Measurements from ENCODE around the gene NDUFA9.

The NDUFA9 gene

DNA sequence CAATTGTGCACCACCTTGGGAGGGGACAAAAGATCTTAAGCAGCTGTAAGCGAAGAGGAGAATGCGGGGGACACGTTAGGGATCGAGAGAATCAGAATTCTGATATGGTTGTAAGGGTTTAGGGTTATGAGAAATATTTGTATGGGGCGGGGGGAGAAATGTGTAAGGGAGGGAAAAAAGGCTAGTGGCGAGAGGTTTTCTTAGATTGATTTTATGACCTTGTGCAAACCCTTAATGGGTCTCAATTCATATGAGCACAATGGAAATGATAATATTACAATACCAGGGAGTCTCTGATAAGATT, 396 bp downstream of the NDUFA9 start:
- no peak for TF ChIP-seq GATA2 (IDR thresholded peaks at IDR 0.05; ENCODE audit: low read depth, low read length)
- no peak for TF ChIP-seq GATA3 (IDR thresholded peaks at IDR 0.05; ENCODE audit: low read depth, low read length)

DNA sequence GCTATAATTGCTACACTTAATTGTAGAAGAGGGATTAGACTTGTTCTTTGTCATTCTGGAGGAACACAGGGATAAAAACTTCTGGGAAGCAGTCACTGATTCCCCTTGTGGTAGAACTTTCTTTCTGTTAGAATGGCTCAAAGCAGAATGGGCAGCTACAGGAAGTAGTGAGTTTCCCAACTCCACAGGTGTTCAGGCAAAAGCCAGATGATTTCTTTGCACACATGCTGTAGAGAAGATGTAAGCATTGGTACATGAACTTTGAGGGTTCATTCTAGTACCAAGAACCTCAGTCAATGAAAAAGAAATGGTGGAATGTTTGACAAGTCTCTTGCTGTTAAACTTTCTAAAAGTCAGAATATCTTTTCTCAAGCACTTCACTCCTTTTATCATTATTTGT, 4.3 kb downstream of the NDUFA9 start:
- TF ChIP-seq GATA3 (IDR thresholded peaks at IDR 0.05; ENCODE audit: low read depth, low read length) (no peak), GATA2 (IDR thresholded peaks at IDR 0.05; ENCODE audit: low read depth, low read length) (no peak)

DNA sequence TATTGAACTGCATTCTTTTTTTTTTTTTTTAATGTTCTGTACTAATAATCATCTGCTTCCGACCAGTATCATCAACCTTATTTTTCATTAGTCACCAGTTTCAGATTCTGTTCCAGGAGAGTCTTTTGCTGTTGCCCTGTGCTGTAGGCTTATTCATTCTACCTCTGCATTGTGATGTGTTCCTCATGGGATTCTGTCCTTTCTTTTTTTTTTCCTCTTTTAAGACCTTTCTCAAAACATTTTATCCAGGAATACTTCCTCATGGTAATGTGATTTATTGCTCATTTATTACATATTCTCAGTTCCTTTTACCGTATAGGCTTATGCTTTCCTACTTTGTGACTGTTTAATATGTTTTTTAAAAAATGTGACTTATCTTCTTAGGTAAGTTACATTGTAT, 4.8 kb downstream of the NDUFA9 start:
- no peak for TF ChIP-seq GATA2 (IDR thresholded peaks at IDR 0.05; ENCODE audit: low read depth, low read length)
- TF ChIP-seq GATA3 (IDR thresholded peaks at IDR 0.05; ENCODE audit: low read depth, low read length), result no peak

DNA sequence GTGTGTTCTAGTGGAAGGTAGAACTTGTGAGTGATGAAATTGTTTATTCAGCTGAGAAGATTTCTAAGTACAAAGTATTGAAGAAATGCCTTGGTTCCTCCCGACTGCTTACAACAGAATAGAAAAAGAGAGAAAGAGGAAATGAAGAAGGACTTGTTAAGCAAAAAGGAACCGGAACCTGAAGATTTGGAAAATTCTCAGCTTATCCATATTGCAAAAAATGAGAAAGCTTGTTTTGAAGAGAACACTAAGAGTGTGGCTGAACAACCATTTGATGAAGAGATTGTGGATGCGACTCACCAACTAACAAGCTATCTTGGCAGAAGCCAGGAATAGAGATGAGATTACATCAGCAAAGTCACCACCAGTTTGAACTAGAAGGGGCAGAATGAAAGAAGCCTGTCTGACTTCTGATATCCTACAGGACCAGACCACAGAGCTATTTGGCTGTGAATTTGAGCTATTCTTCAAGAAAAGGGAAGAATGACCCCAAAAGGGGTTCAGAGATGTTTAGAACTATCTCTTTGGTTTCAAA, 15.1 kb downstream of the NDUFA9 start:
- TF ChIP-seq GATA2 (IDR thresholded peaks at IDR 0.05; ENCODE audit: low read depth, low read length), result no peak
- no peak for TF ChIP-seq GATA3 (IDR thresholded peaks at IDR 0.05; ENCODE audit: low read depth, low read length)

DNA sequence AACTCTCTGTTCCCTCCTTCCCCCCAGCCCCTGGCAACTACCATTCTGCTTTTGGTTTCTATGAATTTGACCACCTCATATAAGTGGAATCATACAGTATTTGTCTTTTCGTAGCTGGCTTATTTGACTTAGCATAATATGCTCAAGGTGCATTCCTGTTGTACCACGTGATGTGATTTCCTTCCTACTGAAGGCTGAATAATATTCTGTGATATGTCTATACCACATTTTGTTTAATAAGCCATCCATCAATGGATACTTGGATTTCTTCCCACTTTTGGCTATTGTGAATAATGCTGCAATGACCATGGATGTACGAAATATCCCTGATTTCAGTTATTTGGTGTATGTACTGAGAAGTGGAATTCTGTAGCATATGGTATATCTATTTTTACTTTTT, 16.3 kb downstream of the NDUFA9 start:
- no peak for TF ChIP-seq GATA3 (IDR thresholded peaks at IDR 0.05; ENCODE audit: low read depth, low read length)
- TF ChIP-seq GATA2 (IDR thresholded peaks at IDR 0.05; ENCODE audit: low read depth, low read length), result no peak

DNA sequence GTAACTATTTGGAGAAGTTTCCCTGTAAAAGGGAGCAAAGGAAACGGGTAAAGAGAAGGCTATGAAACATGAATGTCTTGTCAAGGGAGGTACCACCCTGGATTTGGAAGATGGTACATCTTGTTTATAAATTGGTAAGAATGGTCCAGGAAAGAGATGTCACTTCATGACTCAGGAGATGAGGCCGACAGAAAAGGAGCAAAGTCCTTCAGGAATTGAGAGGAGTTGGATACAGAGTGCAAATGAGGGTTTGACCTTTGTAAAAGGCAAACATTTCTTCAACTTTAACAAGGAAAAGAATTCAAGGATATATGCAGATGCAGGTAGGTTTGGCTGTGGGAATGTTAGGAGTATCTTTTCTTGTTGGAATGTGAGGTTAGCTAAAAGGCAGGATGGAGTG, 30.8 kb downstream of the NDUFA9 start:
- TF ChIP-seq GATA2 (IDR thresholded peaks at IDR 0.05; ENCODE audit: low read depth, low read length), result no peak
- TF ChIP-seq GATA3 (IDR thresholded peaks at IDR 0.05; ENCODE audit: low read depth, low read length), result no peak

DNA sequence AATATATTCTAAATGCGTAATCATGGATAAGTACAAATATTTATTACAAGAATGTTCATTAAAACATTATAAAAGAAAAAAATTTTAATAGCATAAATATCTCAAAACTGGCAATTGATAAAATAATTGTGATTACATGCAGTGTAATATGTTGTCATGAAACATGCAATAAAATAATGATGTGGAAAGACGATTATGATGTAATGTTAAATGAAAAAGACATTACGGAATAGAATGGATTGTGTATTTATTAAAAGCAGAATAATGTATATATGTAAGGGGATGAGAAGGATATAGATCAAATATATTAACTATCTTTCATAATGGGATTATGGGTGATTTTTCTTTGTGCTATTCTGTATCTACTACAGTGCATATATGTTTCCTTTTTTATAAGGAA, 32.8 kb downstream of the NDUFA9 start:
- no peak for TF ChIP-seq GATA2 (IDR thresholded peaks at IDR 0.05; ENCODE audit: low read depth, low read length)
- no peak for TF ChIP-seq GATA3 (IDR thresholded peaks at IDR 0.05; ENCODE audit: low read depth, low read length)

DNA sequence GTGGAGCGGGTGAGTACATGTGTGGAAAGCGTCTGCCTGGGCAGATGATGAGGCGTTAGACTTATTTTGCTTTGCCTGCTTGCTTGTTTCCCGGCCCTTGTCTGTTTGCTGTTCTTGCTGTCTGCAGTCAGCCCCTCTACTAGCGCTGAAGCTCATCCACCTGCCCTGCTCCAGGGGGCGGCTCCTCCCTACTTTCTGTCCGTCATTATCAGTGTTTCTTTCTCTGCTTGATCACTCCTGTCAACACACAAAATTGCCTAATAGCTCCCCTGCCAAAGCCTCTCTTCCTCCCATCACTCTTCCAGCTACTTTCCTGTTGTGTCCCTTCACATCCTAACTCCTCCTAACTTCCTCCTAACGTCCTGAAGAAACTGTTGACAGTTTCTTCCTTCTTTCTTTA, 36.4 kb downstream of the NDUFA9 start:
- no peak for TF ChIP-seq GATA2 (IDR thresholded peaks at IDR 0.05; ENCODE audit: low read depth, low read length)
- TF ChIP-seq GATA3 (IDR thresholded peaks at IDR 0.05; ENCODE audit: low read depth, low read length), result no peak

DNA sequence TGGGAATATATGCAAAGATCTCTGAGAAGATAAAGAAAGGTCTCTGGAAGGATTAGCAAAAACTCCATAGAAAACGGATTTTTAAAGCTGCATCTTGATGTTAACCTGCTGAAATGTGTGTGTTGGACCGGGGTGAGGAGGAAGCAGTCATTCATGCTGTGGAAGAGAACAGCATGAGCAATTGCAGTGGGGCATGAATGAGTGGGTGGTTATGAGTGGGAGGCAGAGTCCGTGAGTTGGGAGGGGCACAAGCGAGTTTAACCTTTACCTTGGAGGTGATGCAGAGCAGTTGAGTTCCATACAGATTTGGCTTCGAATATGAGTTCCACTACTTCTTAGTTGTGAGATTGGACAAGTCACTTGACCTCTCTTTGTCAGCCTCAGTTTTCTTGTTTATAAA, 41.8 kb downstream of the NDUFA9 start:
- TF ChIP-seq GATA2 (IDR thresholded peaks at IDR 0.05; ENCODE audit: low read depth, low read length) (no peak), GATA3 (IDR thresholded peaks at IDR 0.05; ENCODE audit: low read depth, low read length) (no peak)

Measured in SH-SY5Y (cell line).